Measurements from ENCODE around the gene RPSA.
"Not testable (repeated sequence)": the region's sequence is repeated elsewhere in the genome, so short reads cannot be mapped to it uniquely, and the experiment has no call there.

Gene RPSA

DNA sequence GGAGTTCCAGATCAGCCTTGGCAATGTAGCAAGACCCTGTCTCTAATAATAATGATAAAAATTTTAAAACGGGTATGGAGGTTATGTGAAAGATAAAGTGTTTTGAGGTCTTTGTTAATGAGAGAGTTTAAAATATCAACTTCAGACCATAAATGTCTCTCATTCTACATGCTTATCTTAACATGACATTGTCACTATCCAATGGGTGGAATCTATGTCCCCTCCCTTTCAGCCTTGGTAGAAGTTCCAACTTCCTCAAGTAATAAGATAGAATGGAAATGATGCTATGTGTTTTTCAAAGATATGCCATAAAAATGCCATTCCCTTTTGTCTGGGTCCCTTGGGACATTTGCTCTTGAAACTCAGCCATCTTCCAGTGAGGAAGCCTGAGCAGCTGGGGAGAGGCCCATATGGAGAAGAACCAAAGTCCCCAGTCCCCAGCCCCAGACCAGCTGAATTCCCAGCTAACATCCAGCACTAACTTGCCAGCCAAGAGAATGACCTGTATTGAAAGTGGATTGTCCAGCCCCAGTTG lies 17.0 kb downstream of the RPSA start:
- no peak for DNase-seq

GRCh38 chr3:39426312-39426711 lies 19.8 kb downstream of the RPSA start:
- DNase-seq, result no peak

DNA sequence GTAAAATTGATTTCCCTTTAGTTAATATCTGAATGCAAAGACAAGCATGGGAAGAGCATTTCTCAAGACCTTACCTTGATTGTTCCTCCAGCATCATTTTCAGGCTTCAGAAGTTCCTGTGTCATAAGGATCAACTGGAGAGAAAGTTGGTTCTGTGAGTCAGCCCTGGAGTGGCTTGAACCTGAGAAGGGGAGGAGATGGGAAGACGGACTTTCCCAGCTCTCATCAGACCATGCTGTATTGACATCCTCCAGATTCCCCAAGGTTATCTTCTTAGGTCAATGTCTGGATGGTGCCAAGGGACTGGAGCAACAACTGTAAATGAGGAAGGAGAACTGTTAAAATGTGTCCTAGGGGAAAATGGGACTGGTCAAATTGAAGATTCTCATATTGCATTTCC lies 21.0 kb downstream of the RPSA start:
- no peak for DNase-seq

GRCh38 chr3:39428745-39429201 lies 22.3 kb downstream of the RPSA start:
- DNase-seq, result no peak

- DNase-seq, result no peak
Measured at GRCh38 chr3:39429466-39429865, 22.9 kb downstream of the RPSA start.

DNA sequence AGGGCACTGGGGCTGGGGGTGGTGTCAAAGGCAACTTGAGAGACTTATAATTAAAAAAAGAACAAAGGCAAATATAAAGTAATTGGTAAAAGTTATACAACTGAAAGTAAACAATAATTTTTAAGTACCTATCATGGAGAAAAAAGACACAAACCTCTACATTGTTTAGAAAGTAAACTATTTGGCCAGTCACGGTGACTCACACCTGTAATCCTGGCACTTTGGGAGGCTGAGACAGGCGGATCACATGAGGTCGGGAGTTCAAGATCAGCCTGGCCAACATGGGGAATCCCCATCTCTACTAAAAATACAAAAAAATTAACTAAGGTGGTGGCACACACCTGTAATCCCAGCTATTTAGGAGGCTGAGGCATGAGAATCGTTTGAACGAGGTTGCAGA lies 25.8 kb downstream of the RPSA start:
- DNase-seq, result no peak

DNA sequence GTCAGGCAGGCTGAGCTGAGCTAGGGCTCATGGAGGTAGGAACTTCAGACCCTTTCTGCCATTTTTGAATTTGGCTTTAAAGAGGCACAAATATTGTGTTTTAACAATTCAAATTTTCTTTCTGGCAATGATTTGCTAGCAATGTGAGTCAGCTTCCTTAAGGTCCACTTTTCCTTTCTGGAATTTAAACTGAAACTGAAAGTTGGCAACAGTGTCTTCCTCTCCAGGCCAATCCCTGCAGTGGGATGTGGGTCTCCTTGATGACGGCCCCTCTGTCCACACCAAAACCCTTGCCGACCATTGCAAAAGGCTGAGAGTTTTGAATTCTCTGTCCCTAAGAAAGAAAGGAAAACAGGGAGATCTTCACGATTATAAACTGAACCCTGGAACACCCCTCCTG lies 27.1 kb downstream of the RPSA start:
- no peak for DNase-seq

GRCh38 chr3:39434574-39434973 lies 28.1 kb downstream of the RPSA start:
- no peak for DNase-seq

DNA sequence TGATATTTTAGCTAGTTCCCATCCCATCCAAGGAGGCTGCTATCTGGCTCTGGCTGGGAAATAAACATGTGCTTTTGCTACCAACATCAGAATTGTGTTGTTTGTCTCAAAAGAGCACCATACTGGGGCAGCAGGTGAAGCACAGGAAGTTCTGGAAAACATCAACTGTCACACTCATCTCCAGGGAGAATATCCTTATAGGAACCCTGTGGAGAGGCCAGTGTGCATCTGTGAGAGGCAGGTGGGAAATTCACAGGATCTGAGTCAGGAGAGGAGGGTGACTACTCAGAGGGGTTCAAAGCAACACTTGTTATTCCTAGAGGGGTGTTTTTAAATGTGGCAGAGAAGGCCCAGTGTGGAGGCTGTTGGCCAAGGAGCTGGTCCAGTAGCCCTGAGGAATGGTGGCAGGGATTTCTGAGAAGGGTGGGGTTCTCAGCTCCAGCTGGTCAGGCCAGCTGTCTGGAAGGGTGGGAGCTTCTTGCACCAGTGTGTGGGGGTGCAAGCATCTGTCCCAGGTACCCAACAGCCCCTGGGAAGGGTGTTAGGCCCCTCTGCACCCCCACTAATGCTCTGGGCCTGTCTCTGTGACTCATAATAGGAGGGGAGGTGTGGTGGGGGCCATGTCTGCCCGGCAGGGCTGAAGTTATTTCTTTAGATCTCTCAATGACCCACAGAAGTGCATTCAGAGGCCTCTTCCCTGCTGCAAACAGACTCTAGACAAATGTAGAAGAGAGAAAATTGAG lies 28.7 kb downstream of the RPSA start:
- no peak for DNase-seq

DNA sequence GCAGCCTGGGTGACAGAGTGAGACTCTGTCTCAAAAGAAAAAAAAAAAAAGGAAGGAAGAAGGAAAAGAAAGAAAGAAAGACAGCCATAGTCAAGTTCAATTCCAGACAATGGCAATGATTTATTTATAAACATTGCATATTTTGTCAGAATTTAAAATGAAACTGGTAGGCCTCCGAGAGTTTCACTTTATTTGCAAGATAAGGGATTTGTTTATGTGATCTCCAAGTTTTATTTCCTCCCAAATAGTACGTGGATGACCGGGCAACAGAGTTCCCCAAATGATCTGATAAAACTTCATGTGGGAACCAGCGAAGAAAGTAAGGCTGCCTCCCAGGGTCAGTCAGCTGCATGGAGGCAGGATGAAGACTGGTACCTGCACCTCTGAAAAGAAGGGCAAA lies 32.4 kb downstream of the RPSA start:
- DNase-seq, result no peak

DNA sequence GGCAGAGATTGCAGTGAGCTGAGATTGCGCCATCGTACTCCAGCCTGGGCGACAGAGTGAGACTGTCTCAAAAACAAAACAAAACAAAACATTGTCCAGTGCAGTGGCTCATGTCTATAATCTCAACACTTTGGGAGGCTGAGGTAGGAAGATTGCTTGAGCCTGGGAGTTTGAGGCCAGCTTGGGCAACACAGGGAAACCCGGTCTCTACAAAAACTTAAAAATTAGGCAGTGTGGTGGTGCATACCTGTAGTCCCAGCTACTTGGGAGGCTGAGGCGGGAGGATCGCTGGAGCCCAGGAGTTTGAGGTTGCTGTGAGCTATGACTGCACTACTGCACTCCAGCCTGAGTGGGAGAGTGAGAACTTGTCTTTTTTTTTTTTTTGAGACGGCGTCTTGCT lies 33.8 kb downstream of the RPSA start:
- no peak for DNase-seq

- DNase-seq, result no peak
Measured at GRCh38 chr3:39443530-39443929, 37.0 kb downstream of the RPSA start.

DNA sequence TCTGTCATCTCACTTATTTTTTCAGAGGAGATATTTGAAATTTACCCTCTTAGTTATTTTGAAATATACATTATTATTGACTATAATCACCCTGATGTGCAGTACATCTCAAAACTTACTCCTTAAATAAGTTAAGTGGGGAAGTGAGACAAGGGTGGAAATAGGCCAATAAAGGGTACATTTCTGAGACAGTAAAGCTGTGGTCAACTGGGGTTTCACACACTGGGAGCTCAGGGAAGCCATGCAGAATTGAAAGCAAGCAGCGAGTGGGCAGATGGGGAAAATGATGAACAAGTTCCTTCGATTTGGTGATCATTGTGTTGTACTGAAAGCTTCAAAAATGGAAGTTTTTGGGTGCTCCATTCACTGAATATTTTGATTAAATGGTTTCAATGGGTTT lies 39.4 kb downstream of the RPSA start:
- DNase-seq, result no peak

DNA sequence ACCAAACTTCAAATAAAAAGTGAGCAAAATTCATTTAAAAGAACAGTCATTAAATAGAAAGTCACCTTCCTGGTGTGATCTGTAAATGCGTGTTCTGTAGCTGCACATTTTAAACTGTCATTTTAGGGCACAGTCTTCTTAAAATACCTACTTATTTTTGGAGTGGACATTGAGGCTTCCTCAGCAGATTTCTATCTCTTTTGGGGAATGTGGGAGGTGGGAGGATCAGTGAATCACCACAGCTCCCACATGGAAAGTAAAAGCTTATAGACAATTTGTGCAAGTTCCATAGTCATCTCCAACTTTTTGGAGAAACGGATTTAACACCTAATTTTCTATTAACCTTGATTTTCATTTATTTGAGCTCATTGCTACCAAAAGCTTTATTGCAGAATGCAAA lies 39.9 kb downstream of the RPSA start:
- no peak for DNase-seq

DNA sequence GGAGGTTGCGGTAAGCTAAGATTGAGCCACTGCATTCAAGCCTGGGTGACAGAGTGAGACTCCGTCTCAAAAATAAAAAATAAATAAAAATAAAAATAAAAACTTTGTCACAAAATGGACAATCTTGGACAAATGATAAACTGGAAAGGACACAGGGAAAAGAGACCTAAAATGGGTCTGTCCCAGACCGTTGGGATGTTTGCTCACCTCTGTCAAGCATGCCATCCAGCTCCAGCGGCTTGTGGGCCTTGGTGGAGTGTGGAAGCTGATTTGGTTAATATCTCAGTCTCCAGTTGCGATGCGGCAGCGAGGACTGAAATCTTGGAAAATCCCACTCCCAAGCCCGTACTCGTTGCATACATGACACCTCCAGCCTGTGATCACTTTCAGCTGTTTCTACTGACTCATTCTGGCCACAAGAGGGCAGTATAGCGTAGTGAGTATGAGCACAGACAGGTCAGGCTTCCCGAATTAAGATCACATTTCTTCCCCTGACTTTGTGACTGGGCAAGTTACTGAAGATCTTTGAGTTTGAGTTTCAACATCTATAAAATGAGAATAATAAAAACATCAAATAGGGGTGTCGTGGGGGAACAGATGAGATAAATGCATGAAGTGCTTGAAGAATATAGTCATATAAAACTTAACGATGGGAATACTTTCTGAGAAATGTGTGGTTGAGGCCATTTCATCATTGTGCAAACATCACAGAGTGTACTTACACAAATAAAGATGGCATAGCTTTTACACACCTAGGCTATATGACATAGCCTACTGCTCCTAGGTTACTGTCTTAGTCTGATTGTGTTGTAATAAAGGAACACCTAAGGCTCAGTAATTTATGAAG lies 41.3 kb downstream of the RPSA start:
- peak; percentile 80 for DNase-seq

DNA sequence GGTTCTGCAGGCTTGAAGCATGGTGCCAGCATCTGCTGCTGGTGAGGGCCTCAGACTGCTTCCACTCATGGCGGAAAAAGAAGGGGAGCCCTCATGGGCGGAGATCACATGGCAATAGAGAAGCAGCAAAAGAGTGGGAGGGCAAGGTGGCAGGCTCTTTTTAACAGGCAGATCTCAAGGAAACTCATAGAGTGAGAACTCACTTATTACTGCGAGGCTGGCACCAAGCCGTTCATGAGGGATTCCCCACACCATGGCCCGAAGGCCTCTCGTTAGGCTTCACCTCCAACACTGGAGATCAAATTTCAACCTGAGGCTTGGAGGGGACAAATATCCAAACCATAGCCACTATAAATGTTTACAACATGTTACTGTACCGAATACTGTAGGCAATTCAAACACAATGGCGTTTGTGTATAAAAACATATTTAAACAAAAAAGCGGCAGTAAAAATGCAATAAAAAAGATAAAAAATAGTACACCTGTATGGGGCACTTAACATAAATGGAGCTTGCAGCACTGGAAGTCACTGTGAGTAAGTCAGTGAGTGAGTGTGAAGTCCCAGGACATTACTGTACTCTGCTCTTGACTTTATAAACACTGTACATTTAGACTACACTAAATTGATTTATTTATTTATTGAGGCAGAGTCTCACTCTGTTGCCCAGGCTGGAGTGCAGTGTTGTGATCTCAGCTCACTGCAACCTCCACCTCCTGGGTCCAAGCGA lies 42.1 kb downstream of the RPSA start:
- DNase-seq, result no peak

DNA sequence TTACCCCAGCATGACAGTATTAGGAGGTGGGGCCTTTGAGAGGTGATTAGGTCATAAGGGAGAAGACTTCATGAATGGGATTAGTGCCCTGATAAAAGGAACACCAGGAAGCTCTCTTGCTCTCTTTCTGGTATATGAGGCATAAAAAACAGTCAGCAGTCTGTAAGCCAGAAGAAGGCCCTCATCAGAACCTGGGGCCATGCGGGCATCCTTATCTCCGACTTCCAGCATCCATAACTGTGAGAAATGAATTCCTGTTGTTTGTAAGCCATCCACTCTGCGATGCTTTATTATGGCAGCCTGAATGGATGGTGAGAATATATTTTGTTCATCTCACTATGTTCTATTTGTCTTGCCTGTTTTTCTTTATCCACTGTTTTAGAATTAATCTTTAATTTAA lies 43.3 kb downstream of the RPSA start:
- no peak for DNase-seq

GRCh38 chr3:39453134-39453533 lies 46.6 kb downstream of the RPSA start:
- no peak for DNase-seq

- DNase-seq, result not testable (repeated sequence)
Measured at GRCh38 chr3:39453872-39454271, 47.4 kb downstream of the RPSA start.

- DNase-seq, result no peak
Measured at GRCh38 chr3:39454591-39455217, 48.2 kb downstream of the RPSA start.

DNA sequence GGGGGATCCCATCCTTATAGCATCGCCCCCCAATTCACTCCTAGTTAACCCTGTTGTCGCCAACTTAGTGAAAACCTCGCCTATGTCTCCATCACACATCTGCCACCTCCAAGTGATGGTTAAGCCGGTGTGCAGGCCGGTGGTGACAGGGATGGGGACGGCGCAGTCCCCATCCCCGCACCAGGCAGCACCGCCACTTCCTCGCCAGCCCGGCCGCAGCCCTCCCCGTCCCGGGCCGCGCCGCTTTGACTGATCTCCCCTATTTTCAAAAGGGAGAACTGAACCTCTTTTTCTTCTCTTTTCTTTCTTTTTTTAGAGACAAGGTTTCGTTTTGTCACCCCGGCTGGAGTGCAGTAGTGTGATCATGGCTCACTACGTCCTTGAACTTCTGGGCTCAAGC lies 49.6 kb downstream of the RPSA start:
- no peak for DNase-seq

- DNase-seq, result no peak
Measured at GRCh38 chr3:39457361-39457760, 50.8 kb downstream of the RPSA start.

GRCh38 chr3:39458579-39458978 lies 52.1 kb downstream of the RPSA start:
- not testable (repeated sequence) for DNase-seq
